ENCODE results near the gene SPACA6.
"Not testable (repeated sequence)": the region's sequence is repeated elsewhere in the genome, so short reads cannot be mapped to it uniquely, and the experiment has no call there.

Gene SPACA6

GRCh38 chr19:51727349-51727880 lies 34.3 kb downstream of the SPACA6 start:
- Mint-ChIP-seq H3K4me3 (no peak overlapping the region), H3K4me1 (ENCODE audit: low read depth) (no peaks in the 10 kb centered on the region), H3K9me3 (peaks cover 9% of the 10 kb centered on the region), H3K36me3 (ENCODE audit: low read depth) (peaks cover 3% of the 10 kb centered on the region), H3K27me3 (peaks cover 41% of the 10 kb centered on the region), H3K27ac (no peak overlapping the region)

GRCh38 chr19:51729781-51730180 lies 36.7 kb downstream of the SPACA6 start:
- H3K27ac Mint-ChIP-seq: no peak overlapping the region
- no peaks in the 10 kb centered on the region for H3K4me1 Mint-ChIP-seq (ENCODE audit: low read depth)
- H3K9me3 Mint-ChIP-seq: peaks cover 9% of the 10 kb centered on the region
- peaks cover 23% of the 10 kb centered on the region for H3K27me3 Mint-ChIP-seq
- no peak overlapping the region for H3K4me3 Mint-ChIP-seq
- H3K36me3 Mint-ChIP-seq (ENCODE audit: low read depth): peaks cover 3% of the 10 kb centered on the region

- peaks cover 1% of the 10 kb centered on the region for H3K36me3 Mint-ChIP-seq (ENCODE audit: low read depth)
- no peak overlapping the region for H3K27ac Mint-ChIP-seq
- no peak overlapping the region for H3K4me3 Mint-ChIP-seq
- H3K9me3 Mint-ChIP-seq: peaks cover 7% of the 10 kb centered on the region
- no peaks in the 10 kb centered on the region for H3K4me1 Mint-ChIP-seq (ENCODE audit: low read depth)
- peaks cover 15% of the 10 kb centered on the region for H3K27me3 Mint-ChIP-seq
Observed at GRCh38 chr19:51733742-51734522, 40.8 kb downstream of the SPACA6 start.

GRCh38 chr19:51735759-51736449 lies 42.8 kb downstream of the SPACA6 start:
- H3K27ac Mint-ChIP-seq: no peak overlapping the region
- peaks cover 6% of the 10 kb centered on the region for H3K9me3 Mint-ChIP-seq

GRCh38 chr19:51737389-51737788 lies 44.3 kb downstream of the SPACA6 start:
- Mint-ChIP-seq H3K36me3 (ENCODE audit: low read depth) (no peaks in the 10 kb centered on the region), H3K4me3 (no peak overlapping the region), H3K4me1 (ENCODE audit: low read depth) (no peaks in the 10 kb centered on the region), H3K9me3 (no peaks in the 10 kb centered on the region), H3K27me3 (peaks cover 22% of the 10 kb centered on the region), H3K27ac (no peak overlapping the region)

More at GRCh38 chr19:51735759-51736449, 42.8 kb downstream of the SPACA6 start:
- peaks cover 22% of the 10 kb centered on the region for H3K27me3 Mint-ChIP-seq
- no peak overlapping the region for H3K4me3 Mint-ChIP-seq
- H3K36me3 Mint-ChIP-seq (ENCODE audit: low read depth): no peaks in the 10 kb centered on the region
- no peaks in the 10 kb centered on the region for H3K4me1 Mint-ChIP-seq (ENCODE audit: low read depth)

GRCh38 chr19:51737924-51738323 lies 44.8 kb downstream of the SPACA6 start:
- Mint-ChIP-seq H3K4me3 (no peak overlapping the region), H3K9me3 (no peaks in the 10 kb centered on the region), H3K36me3 (ENCODE audit: low read depth) (no peaks in the 10 kb centered on the region), H3K4me1 (ENCODE audit: low read depth) (no peaks in the 10 kb centered on the region), H3K27ac (no peak overlapping the region), H3K27me3 (peaks cover 22% of the 10 kb centered on the region)

- H3K36me3 Mint-ChIP-seq (ENCODE audit: low read depth); H3K9me3 Mint-ChIP-seq; H3K4me1 Mint-ChIP-seq (ENCODE audit: low read depth); H3K4me3 Mint-ChIP-seq; H3K27ac Mint-ChIP-seq: not testable (repeated sequence)
- H3K27me3 Mint-ChIP-seq: peaks cover 22% of the 10 kb centered on the region
Observed at GRCh38 chr19:51738523-51738922, 45.4 kb downstream of the SPACA6 start.

GRCh38 chr19:51739466-51740213 lies 46.5 kb downstream of the SPACA6 start:
- Mint-ChIP-seq H3K27ac (no peak overlapping the region), H3K27me3 (peaks cover 22% of the 10 kb centered on the region), H3K4me3 (no peak overlapping the region), H3K36me3 (ENCODE audit: low read depth) (no peaks in the 10 kb centered on the region), H3K9me3 (no peaks in the 10 kb centered on the region), H3K4me1 (ENCODE audit: low read depth) (no peaks in the 10 kb centered on the region)

- Mint-ChIP-seq H3K36me3 (ENCODE audit: low read depth) (no peaks in the 10 kb centered on the region), H3K27ac (no peak overlapping the region), H3K27me3 (peaks cover 20% of the 10 kb centered on the region), H3K4me1 (ENCODE audit: low read depth) (no peaks in the 10 kb centered on the region), H3K9me3 (peaks cover under 1% of the 10 kb centered on the region), H3K4me3 (no peak overlapping the region)
Observed at GRCh38 chr19:51740356-51740755, 47.2 kb downstream of the SPACA6 start.

- Mint-ChIP-seq H3K27me3 (peaks cover 12% of the 10 kb centered on the region), H3K36me3 (ENCODE audit: low read depth) (no peaks in the 10 kb centered on the region), H3K4me1 (ENCODE audit: low read depth) (no peaks in the 10 kb centered on the region), H3K4me3 (no peak overlapping the region), H3K9me3 (peaks cover 3% of the 10 kb centered on the region), H3K27ac (no peak overlapping the region)
Observed at GRCh38 chr19:51742789-51743188, 49.7 kb downstream of the SPACA6 start.

- no peak overlapping the region for H3K4me3 Mint-ChIP-seq
- no peaks in the 10 kb centered on the region for H3K4me1 Mint-ChIP-seq (ENCODE audit: low read depth)
- no peaks in the 10 kb centered on the region for H3K36me3 Mint-ChIP-seq (ENCODE audit: low read depth)
- peaks cover 12% of the 10 kb centered on the region for H3K27me3 Mint-ChIP-seq
- peaks cover 3% of the 10 kb centered on the region for H3K9me3 Mint-ChIP-seq
- no peak overlapping the region for H3K27ac Mint-ChIP-seq
Observed at GRCh38 chr19:51743405-51743804, 50.3 kb downstream of the SPACA6 start.

- H3K27me3 Mint-ChIP-seq: peaks cover 4% of the 10 kb centered on the region
- H3K4me3 Mint-ChIP-seq: no peak overlapping the region
- peaks cover 3% of the 10 kb centered on the region for H3K4me1 Mint-ChIP-seq (ENCODE audit: low read depth)
- H3K9me3 Mint-ChIP-seq: peaks cover 3% of the 10 kb centered on the region
- H3K27ac Mint-ChIP-seq: no peak overlapping the region
- no peaks in the 10 kb centered on the region for H3K36me3 Mint-ChIP-seq (ENCODE audit: low read depth)
Observed at GRCh38 chr19:51746731-51747130, 53.6 kb downstream of the SPACA6 start.

- Mint-ChIP-seq H3K4me3 (no peak overlapping the region), H3K27ac (no peak overlapping the region), H3K4me1 (ENCODE audit: low read depth) (peaks cover 3% of the 10 kb centered on the region), H3K9me3 (peaks cover 3% of the 10 kb centered on the region), H3K27me3 (peaks cover 4% of the 10 kb centered on the region), H3K36me3 (ENCODE audit: low read depth) (no peaks in the 10 kb centered on the region)
Observed at GRCh38 chr19:51749979-51750378, 56.8 kb downstream of the SPACA6 start.

GRCh38 chr19:51750400-51751094 lies 57.4 kb downstream of the SPACA6 start:
- H3K4me3 Mint-ChIP-seq: no peak overlapping the region
- peaks cover under 1% of the 10 kb centered on the region for H3K9me3 Mint-ChIP-seq
- H3K36me3 Mint-ChIP-seq (ENCODE audit: low read depth): no peaks in the 10 kb centered on the region
- H3K27me3 Mint-ChIP-seq: peaks cover under 1% of the 10 kb centered on the region
- H3K4me1 Mint-ChIP-seq (ENCODE audit: low read depth): peaks cover 3% of the 10 kb centered on the region
- no peak overlapping the region for H3K27ac Mint-ChIP-seq

Data from stimulated activated naive CD8-positive, alpha-beta T cell treated with anti-CD3 and anti-CD28 coated beads, Interleukin-15, Interleukin-2, amounts not matched to agents 100 ng/mL and 50 ng/mL, for 24 hours (primary cell).